ENCODE data around the gene SLC35B1.
"Not testable (repeated sequence)": the region's sequence is repeated elsewhere in the genome, so short reads cannot be mapped to it uniquely, and the experiment has no call there.

Gene SLC35B1

GRCh38 chr17:49696233-49696761, 11.5 kb downstream of the SLC35B1 start:
- DNase-seq, result no peak

- no peak for DNase-seq
These were observed 12.0 kb downstream of the SLC35B1 start for GRCh38 chr17:49695698-49696232.

DNA sequence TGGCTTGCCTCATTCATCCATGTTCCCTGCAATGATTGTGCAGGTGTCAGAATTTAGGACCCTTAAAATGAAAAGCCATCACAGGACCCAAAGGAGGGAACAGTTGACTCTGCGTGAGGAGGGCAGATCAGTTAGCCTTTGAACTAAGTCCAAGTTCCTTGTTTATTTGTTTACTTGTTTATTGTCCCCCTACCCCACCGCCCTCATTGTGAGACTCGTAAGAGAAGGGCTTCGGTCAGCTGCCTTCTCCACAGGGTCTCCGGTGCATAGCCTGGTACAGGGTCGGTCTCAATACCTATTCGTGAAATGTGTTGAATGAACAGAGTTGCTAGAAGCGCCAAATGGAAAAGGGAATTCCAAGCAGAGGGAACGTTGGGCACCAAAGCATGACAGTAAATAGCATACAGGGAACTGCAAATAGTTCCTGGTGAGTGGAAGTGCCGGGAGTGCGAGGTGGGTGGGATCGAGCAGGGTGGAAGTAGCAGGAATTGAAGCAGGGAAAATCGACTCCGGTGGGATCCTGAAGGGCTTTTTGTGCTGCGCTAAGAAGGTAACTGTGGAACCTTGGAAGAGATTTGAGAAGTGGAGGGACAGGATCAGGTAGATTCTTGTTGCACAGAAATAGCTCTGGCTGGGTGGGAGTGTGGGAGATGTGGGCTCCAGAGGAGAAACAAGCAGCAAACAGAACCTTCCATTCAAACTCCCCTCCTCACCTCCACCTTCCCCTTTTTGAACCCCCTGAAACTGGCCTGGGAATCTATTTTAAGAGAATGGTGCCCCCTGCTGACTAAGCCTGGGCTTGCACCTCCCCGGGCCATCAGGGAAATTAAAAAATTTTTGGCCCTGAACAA, 12.7 kb downstream of the SLC35B1 start:
- peak; percentile 56 for DNase-seq

- no peak for DNase-seq
These were observed 15.0 kb downstream of the SLC35B1 start for GRCh38 chr17:49692751-49693150.

DNA sequence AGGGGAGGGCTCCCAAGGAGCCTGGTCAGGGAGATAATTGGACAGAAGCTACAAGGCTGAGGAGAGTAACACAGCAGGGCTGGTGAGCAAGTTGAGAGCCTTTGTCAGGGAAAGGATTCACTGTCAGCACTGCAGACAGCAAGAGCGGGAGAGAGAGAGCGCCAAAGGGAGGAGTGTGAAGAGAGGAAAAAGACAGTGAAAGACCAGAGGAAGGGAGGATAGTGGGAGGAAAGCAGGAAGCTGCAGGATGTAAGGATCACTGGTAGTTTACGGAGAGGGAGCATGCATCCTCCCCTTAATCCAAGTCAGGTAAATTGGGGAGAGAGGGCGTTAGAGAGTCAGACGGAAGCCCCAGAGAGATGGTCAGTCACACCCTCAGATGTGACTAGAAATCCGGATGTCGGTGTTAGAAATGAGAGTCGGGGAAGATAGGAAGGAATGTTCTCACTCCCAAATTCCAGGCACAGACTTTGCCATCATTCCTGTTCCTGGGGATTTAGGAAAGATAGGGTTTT, 16.0 kb downstream of the SLC35B1 start:
- no peak for DNase-seq

GRCh38 chr17:49691086-49691676, 16.6 kb downstream of the SLC35B1 start:
- DNase-seq, result no peak

DNA sequence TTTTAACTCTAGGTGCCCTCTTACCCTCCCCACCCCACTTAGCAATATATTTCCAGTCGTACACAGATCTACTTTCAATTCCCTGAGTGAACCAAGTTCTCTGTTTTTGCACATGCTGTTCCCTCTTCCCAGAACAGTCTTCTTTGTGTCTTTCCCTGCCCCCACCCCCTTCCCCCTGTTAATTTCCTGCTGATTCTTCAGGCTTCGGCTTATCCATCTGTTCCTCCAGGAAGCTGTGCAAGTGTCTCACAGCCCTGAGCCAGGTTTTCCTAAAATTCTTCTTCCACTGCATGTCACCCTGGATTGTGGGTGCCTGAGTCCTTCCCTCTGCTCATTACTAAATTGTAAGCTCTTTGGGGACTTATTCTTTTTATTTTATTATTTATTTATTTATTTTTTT, 17.5 kb downstream of the SLC35B1 start:
- no peak for DNase-seq

DNA sequence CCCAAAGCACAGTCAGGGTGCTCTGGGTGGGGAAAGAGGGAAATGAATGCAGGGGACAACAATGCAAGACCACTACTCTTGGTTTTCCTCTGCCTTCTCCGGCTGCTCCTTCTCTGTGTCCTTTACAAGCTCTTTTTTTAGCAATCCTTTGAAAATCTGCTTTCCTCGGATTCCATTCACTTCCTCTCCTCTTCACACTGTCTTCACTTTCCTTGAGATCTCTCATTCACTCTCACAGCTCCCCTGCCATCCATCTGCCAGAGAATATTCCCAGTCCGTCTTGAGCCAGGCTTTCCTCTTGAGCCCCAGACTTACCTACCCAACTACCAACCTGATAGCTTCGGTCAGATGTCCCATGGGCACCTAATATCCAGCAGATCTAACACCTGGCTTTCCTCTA, 18.9 kb downstream of the SLC35B1 start:
- DNase-seq, result no peak

DNA sequence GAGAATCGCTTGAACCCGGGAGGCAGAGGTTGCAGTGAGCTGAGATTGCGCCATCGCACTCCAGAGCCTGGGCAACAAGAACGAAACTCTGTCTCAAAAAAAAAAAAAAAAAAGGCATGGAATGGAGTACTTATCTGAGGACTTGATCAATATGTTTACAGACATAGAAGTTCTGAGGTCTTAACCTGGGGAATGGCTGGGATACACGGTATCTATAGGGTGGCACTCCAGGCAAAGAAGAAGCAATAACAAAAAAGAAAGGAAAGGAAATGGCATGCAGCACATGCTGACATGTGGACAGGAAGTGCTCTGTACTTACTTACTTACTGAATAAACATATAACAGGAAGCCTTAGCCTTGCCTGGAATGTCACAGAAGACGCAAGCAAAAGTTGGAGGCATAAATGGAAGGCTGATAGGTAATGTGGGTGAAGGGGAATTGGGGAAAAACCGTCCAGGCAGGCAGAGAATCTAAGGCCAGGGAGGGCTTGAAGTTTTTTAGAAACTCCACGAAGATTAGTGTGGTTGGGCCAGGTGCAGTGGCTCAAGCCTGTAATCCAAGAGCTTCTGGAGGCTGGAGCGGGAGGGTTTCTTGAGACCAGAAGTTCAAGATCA, 19.8 kb downstream of the SLC35B1 start:
- DNase-seq, result no peak

DNA sequence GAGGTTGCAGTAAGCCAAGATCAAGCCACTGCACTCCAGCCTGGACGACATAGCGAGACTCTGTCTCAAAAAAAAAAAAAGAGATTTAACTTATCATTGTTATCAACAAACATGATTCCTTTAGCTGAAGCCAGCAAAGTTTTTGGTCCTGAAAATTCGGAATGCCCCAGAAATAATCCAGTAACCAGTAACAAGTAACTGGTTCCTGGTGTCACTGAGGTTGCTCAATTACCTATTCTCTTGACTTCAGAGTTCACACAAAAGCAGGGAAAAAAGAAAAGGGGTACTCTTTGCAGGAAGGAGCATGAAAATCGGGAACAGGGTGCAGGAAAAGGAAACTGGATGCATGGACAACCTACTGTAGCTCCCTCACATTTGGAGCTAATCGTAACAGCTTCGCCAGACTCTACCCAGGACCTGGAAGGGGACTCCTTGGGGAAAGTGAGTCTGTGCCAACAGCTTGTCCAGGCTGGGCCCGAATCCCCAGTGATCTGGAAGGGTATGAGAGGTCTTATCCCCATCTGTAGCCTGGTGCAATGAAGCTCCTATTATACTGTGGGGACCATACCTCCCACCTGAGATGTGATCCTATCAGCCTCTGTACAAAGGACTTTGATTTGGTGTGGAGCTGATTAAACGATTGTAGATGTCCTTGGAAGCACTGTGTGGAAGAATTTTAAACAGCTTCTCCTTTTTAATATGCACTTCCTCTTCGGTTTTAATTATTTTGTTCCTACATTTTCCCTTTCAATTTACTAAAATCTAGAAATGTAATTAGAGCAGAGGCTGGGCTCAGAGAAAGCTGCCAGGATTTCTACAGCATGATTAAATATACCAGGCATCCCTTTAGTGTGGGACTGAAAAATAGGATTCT, 26.4 kb downstream of the SLC35B1 start:
- DNase-seq, result no peak

GRCh38 chr17:49680314-49680713, 27.4 kb downstream of the SLC35B1 start:
- DNase-seq, result no peak

DNA sequence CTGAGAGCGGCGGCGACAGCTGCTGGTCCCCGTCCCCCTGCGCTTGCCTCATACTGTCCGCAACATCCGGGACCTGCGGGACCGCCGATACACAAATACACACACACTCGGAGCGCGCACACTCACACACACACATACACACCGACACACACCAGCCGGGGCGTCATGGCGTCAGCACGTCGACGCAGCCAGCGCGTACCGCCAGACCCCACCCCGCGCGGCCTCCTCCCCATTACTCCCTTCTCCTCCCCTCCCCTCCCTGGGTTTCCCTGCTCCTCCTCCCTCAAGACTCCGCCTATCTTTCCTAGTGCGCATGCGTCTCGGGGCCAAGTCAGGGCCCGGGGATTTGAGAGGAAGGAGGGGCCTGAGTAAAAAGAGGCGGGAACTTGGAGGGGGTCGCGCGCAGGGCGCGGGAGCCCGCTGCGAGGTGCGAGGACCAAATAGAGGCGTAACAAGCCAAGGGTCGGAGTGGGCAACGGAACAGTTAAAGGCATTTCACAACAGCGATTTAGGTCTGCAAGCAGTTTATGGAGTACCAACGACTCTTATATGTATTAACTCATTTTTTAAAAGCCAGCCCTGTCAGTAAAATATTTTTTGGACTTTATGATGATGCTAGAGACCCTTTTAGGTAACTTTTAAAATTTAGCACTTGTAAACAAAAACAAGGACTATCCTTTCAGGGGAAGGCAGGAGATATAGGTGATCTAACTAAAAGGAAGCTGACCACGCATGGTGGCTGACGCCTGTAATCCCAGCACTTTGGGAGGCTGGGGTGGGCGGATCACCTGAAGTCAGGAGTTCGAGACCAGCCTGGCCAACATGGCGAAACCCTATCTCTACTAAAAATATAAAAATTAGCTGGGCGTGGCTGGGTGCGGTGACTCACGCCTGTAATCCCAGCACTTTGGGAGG, 29.6 kb downstream of the SLC35B1 start, which contains the start of gene SPOP:
Gene SPOP (minus strand): TSS at position 165 of the 915 bp plus-strand sequence. CDS start 55,287 bp downstream, outside the sequence.
- peak; percentile 99 for DNase-seq

DNA sequence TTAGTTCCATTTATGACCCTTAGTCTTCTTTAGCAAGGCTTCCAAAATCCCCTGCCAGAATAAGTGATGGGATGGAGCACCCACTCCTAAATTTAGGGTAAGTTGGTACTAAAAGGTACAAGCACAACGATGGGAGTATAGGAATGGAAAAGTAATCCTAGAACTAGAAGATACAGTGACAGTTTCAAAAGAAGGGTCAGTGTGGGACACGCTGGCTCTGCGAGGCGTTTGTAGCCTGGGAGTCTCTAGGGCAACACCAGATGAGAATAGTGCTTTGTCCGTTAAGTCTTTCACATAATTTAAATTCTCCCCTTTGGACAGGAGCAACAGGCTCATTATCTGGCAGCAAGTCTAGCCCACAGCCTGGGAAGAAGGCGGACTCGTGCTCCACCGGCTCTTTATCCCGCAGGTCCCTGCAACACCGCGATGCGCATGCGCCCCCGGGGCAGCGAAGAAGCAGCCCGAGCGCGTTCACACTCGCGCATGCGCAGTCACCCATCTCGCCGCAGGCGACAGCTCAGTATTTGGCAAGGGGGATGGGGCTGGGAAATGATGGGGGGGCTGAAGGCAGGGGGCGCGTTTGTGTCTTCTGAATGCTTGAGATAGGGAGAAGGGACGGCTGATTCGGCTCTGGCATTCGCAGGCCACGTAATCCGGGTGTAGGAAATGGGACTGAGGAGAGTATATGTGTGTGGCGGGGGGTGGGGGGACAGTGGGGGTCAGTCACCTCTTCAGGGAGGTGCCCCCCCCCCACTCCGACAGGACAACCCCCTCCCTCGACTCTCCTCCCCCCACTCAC, 30.4 kb downstream of the SLC35B1 start:
- peak; percentile 95 for DNase-seq

DNA sequence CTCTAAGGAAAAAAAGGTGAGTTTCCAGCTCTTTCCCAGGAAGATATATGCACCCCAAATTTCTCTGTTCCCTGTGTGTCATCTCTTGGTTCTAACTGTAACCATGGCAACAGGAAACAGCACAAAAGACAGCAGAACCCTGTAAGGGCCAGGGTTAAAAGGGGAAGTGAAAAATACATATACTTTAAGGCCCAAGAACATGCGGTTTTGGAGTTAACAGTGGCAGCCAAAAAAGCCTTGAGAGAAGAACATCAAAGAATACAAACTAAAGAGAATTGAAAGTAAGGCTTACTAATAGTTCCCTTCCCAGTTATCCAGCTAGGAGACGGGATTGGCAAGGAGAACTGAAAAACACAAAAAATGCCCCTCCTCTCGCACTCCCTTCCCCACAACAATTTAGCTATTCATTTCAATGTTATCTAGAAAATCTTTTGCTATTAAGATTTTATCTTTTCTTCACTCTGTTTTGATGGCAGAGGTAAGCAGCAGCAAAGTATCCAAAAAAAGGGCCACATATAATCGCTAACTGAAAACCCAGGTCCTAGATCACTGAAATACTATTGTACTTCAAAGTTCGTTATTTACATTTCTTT, 31.4 kb downstream of the SLC35B1 start:
- DNase-seq, result peak; percentile 74

DNA sequence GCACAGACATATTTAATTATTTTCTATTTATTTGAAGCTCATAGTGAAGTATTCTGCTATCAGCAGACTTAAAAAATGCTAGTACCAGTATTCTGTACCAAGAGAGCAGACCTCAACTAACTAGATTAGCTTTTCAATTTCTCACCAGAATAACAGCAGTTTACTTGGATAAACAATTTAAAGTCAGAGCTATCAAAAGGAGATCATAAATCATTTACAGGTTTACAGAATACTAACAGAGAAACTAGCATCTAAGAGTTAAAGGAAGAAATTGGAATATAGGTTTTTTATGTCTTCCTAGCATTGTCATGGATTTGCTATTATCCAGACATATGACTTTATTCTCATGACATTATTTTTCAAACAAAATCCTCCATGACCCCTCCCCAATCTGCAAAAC, 33.3 kb downstream of the SLC35B1 start:
- no peak for DNase-seq

DNA sequence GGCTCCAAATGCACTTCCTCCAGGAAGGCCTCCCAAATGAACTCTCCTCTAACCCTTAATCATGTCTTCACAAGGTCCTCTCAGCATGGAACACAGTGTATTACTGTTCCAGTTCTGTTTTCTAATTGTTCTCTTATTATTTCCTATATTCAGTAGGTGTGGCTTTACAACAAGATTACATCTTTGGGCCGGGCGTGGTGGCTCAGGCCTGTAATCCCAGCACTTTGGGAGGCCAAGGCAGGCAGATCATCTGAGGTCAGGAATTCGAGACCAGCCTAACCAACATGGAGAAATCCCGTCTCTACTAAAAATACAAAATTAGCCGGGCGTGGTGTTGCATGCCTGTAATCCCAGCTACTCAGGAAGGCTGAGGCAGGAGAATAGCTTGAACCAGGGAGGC, 34.1 kb downstream of the SLC35B1 start:
- DNase-seq, result not testable (repeated sequence)

- DNase-seq, result no peak
These were observed 37.1 kb downstream of the SLC35B1 start for GRCh38 chr17:49670641-49671040.

- no peak for DNase-seq
These were observed 37.8 kb downstream of the SLC35B1 start for GRCh38 chr17:49670002-49670401.

GRCh38 chr17:49667854-49668253, 39.9 kb downstream of the SLC35B1 start:
- no peak for DNase-seq

All from hematopoietic multipotent progenitor cell treated with erythropoietin and hydrocortisone succinate and interleukin-3 and kit ligand, for 8 days (in vitro differentiated cells).